T1000 (cell line): ENCODE measurements around the gene RDX.
"Not testable (repeated sequence)": the region's sequence is repeated elsewhere in the genome, so short reads cannot be mapped to it uniquely, and the experiment has no call there.

Experiments
- DNase-seq: peaks from one replicate; lab custom pipeline; 2025; ENCODE audit warnings: mixed read lengths; lab: John Stamatoyannopoulos, UW

Gene RDX

GRCh38 chr11:110305169-110306018 is 9.0 kb upstream of the RDX start:
- no peak for DNase-seq

DNA sequence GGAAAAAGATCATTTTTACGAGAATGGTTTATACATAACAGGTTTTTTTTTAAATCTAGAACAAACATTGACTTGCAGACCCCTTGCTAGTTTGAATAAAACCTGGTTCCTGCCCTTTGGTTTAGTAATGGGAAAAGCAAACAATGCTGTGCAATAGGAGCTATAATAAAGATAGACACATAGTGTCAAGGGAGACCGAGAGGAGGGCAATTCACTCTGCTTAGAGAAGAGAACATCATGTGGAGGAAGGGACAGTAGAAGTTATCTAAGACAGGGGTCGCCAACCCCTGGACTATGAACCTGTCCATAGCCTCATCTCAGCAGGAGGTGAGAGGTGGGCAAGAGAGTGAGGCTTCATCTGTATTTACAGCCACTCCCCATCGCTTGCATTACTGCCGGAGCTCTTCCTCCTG is 7.0 kb upstream of the RDX start:
- no peak for DNase-seq

DNA sequence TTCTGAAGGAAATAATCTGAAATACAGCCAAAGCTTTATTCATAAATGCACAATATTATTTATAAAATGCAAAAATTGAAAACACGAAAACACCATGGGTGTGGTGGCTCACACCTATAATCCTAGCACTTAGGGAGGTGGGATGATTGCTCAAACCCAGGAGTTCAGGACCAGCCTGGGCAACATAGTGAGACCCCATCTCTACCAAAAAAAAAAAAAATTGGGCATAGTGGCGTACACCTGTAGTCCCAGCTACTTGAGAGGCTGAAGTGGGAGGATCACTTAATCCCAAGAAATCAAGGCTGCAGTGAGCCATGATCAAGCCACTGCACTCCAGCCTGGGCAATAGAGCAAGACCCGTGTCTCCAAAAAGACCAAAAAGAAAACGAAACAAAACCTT is 5.2 kb upstream of the RDX start:
- no peak for DNase-seq

DNA sequence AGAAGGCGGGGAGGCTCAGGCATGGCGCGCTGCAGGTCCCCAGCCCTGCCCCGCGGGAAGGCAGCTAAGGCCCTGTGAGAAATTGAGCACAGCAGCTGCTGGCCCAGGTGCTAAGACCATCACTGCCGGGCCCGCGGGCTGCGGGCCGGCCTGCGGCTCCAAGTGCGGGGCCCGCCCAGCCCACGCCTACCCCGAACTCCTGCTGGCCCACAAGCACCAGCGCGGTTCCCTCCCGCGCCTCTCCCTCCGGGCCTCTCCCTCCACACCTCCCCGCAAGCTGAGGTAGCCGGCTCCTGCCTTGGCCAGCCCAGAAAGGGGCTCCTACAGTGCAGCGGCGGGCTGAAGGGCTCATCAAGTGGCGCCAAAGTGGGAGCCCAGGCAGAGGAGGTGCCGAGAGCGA is 4.6 kb upstream of the RDX start:
- no peak for DNase-seq

DNA sequence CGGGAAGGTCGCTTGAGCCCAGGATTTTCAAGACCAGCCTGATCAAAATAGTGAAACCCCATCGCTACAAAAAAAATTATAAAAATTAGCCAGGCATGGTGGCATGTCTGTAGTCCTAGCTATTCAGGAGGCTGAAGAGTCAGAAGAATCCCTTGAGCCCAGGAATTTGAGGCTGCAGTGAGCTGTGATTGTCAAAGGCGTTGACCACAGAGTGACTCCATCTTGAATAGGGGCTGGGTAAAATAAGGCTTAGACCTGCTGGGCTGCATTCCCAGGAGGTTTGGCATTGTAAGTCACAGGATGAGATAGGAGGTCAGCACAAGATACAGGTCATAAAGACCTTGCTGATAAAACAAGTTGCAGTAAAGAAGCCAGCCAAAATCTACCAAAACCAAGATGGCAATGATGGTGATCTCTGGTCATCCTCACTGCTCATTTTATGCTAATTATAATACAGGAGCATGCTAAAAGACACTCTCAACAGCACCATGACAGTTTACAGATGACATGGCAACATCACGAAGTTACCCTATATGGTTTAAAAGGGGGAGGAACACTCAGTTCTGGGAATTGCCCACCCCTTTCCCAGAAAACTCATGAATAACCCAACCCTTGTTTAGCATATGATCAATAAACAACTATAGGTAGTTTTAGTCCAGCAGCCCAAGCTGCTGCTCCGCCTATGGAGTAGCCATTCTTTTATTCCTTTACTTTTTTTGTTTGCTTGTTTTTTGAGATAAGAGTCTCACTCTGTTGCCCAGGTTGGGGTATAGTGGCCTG is 2.8 kb upstream of the RDX start:
- no peak for DNase-seq

- DNase-seq, result no peak
Observed at GRCh38 chr11:110298301-110298765, 1.9 kb upstream of the RDX start.

DNA sequence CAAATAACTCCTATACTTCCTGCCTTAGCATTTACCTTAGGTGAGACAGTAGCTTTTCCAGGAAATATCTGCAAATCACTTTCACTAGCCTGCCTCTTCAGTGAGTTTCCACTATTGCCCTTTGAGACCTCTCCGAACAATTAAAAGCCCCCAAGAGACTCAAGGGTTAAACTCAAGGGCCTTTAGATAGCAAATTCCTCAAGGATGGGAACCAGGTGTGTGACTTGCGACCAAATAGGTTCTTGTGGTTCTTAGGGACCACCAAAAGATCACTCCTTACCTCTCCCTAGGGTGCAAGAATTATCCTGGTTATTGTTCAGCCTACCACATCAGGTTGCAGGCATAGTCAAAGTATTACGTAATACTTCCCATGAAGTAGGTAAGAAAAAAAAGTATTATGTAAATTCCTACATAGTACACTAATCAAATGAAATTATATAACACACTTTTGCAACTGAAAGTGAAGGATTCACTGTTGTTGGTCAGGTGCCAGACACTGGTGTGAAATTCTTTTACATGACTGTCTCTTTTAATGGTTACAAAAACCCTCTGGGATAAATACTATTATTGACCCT is 1.4 kb upstream of the RDX start:
- no peak for DNase-seq

DNA sequence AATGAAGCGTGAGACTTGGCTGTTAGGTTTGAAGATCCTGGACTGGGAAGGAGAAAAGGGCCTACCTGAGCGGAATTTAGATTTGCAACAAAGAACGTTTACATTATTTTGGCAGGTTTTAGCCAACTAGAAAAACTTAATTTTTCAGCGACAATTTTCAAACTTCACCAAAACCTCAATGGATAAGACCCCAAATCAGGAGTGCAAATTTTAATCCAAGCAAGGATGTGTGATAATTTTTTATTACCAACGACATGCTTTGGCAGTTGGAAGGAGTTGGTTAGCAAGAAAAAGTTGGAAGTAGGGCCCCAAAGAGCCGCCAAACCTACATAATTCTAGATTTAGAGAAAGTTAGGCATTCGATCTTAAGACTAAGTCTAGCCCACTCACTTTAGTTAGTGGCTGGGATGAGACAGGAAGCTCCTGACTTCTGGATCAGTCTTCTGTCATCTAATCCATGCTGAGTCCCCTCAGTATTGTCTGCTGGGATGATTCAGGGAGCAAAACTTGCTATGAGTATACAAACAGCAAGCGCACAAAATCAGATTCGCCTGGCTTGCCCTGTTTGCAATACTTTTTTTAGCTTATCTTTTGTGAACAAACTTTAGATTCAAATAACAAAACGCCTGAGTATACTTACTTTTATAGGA is 787 bp upstream of the RDX start:
- DNase-seq, result no peak

DNA sequence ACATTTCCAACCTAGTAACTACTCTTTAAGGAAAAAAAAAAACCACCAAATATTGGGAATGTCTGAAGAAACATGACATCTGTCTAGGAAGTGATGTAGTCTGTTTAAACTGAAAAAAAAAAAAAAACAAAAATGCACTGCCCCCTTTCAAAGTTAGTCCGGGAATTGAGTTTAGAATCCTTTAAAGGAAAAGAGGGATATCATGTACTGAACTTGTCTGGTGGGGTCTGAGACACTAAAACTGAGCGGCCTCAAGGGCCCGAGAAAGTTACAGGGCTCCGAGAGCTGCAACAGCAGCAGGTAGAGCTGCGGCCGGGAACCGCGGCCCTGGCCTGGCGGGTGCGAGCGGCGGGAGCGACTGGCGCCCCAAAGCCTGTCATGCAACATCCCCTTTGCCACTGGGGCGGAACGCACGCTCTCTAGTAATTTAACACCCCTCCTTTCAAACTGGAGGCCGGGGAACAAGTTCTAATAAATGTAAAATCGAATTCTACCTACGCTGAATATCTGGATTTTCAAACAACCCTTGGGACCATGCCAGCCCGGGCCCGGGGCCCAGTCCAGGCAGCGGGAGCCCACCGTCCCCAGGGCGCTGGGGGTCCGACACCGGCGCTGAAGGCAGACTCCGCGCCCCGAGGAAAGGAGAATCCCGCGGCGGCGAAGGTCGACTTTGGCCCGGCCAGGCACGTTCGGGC is 736 bp downstream of the RDX start:
- no peak for DNase-seq

DNA sequence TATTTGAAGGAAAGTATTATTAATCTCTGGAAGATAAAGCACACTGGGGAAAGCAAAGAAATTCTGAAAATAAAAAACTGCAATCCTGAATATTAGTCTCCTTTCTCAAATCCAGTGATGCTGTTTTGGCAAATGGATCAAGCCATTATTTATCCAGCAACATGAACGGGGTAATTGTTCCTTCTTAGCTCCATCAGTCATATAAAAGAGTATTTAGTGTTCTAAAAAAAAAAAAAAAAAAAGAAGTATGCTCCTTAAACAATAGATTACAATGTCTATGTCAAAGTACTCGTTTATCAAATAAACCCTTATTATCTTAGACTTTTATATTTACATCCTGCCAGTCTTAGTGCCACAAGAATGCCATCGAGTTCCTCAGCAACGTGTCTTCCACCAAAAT is 1.3 kb downstream of the RDX start:
- DNase-seq, result no peak

DNA sequence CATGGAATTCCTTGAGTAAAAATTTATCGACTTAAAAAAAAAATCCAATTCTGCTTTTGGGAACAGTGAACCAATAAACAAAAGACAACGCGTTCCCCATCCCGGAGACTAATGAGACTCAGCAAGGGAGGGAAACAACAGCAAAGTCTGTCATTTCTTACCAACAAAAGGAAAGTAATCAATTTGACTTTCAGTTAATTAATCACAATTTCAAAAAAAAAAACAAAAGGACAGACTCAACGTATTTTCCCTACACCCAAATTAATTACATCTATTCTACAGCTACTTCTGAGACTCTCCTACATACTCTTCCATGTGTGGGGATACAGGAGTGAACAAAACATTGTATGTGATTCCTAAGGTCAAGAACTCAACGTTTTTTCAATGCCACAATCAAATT is 1.9 kb downstream of the RDX start:
- no peak for DNase-seq

DNA sequence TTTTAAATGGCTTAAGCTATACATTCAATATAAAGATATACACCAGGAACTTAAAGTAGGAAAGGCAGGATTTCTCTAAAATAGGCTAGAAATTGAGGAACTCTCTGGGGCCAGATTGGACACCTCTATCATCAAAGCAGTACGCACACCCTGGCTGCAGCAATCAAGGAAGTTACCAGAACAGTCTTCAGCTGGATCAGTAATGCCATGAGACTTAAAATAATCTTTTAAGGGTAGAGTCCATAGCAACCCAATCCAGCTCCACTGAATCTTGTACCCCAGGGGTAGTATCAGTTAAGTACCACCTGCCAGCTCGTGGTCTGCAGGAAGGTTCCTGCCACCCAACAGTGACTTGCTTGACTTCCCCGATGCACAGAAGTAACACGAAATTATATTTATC is 3.0 kb downstream of the RDX start:
- no peak for DNase-seq

GRCh38 chr11:110292146-110292545 is 4.3 kb downstream of the RDX start:
- DNase-seq, result not testable (repeated sequence)

DNA sequence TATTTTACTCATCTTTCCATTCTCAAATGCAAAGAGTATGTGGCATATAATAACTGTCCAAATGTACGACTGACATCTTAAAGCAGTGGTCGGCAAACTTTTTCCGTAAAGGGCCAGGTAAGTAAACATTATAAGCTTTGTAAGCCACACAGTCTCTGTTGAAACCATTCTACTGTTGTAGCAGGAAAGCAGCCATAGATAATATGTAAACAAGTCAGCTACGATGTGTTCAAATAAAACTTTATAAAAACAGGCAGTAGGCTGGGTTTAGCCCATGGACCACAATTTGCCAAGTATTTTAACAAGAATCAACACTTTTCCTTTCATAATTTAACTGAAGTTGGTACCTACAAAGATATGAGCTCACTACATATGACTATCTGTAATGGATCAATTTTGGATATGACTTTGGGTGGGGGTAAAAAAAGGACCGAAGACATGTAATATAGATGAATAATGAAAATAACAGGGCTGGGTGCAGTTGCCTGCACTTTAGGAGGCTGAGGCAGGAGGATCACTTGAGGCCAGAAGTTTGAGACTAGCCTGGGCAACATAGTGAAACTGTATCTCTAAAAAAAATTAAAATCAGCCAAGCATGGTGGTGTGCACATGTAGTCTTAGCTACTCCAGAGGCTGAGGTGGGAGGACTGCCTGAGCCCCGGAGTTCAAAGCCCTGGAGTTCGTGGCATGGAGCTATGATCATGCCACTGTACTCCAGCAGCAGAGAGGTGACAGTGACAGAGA is 5.7 kb downstream of the RDX start:
- no peak for DNase-seq

DNA sequence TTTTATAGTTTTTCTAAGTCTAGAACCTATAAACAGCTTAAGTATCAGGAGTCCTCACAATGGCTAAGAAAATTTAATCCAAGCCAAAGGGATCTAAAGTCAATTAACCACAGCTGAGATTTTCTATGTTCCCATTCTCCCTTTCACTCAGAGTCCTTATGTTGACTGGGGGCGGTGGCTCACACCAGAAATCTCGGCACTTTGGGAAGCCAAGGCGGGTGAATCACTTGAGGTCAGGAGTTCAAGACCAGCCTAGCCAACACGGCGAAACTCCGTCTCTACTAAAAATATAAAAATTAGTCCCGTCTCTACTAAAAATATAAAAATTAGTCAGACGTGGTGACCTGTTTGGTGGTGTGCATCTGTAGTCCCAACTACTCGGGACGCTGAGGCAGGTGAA is 6.9 kb downstream of the RDX start:
- DNase-seq, result no peak

- no peak for DNase-seq
Observed at GRCh38 chr11:110287537-110287936, 8.9 kb downstream of the RDX start.

DNA sequence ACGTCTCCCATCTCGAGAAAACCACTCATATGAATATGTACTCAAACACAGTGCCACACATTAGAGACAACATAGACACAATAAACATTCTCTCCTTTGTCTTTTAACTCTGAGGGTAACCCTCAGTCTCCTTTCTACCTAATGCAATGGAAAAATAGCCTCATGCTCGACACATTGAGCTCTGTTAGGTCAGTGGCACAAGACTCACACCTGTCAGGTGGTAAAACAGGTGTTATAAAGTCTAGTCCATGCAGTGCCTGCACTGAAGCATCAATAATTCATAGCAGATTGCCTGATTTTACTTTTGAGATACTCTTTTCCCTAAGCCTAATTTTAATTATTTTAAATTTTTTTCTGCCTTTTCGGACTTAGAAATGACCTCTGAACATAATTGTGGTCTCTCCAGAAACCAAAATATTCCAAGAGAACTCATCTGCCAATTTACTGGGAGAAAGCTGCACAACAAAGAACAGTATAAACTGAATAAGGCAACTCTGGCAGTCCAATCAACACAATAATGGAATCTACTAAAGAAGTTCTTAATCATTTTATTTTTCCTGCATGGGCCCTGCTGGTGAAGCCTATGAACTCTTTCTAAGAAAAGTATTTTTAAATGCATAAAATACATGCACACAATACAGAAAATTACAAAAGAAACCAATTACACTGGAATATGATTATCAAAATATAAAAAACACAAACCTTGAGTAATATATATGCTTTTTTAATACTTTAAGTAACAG is 9.9 kb downstream of the RDX start:
- DNase-seq, result no peak

DNA sequence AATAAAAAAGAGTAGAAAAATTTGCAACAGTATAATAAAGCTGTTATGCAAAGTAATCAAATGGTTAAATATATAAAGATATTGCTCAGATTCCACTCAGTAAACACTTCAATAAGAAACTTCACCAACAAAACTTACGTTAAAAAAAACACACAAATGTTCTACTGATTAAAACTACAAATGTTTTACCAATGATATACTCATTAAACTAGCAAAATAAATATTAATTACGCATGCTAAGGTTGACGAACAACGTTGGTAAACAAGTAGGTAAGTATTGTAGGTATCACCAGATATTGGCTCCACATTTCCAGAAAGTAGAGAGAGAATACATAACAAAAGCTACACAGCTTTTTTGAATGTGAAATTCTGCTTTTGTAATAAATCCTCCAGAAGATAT is 12.6 kb downstream of the RDX start:
- no peak for DNase-seq

GRCh38 chr11:110280595-110280994 is 15.8 kb downstream of the RDX start:
- DNase-seq, result not testable (repeated sequence)

DNA sequence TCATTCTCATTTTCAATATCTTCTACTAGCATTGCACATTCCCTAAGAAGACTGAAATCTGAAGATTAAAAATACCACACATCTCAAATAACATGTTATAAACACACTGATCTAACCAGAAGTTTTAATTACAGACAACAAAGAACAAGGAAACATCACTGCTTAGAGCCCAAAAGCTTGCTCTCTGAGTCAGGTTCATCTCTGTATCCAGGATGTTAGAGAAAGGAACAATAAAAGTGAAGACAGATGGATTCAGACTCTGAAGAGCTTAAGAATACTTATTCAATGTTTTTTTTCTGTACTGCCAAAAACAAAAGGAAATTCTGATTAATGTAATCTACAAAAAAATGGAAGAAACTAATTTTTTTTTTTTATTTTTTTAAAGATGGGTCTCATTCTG is 16.5 kb downstream of the RDX start:
- no peak for DNase-seq
